Natural killer cell (primary cell): ENCODE measurements around the gene COX4I1. TPM values are rescaled to one million over a fixed set of nuclear protein-coding genes. Genes with fewer than 3 reads are reported as not detected.

Experiments used
- ATAC-seq, 3 donors: fragments of 150-1000 bp in 2 of 3; fragments of 200-7000 bp in 1 of 3; cut with Tn5 transposase; 1 replicate in 1 of 3; 2 replicates in 2 of 3; pipeline ENCODE4 v1.10.0; 2021; ENCODE audit warnings: mild to moderate bottlenecking in 2 of 3, moderate library complexity in 2 of 3
- DNase-seq, 2 donors: peaks; one replicate each; pipeline versions ENCODE4 v3.0.0 to v3.0.0-alpha.2; 2013 to 2021; ENCODE audit warnings: mixed read lengths in 1 of 2
- H3K27ac ChIP-seq: one replicate; pipeline ENCODE4 v1.5.1; 2013; ENCODE audit warnings: mild to moderate bottlenecking, low read length
- H3K27me3 ChIP-seq: one replicate; pipeline ENCODE4 v1.6.1; 2013; ENCODE audit warnings: low read length; ENCODE audit not compliant: control insufficient read depth, insufficient read depth
- H3K36me3 ChIP-seq: one replicate; pipeline ENCODE4 v1.6.1; 2013; ENCODE audit warnings: low read length; ENCODE audit not compliant: control insufficient read depth, insufficient read depth
- H3K4me1 ChIP-seq: one replicate; pipeline ENCODE4 v1.6.1; 2013; ENCODE audit warnings: low read length; ENCODE audit not compliant: control insufficient read depth, insufficient read depth
- H3K4me3 ChIP-seq: one replicate; pipeline ENCODE4 v1.5.1; 2013; ENCODE audit warnings: low read length
- H3K9me3 ChIP-seq: one replicate; pipeline ENCODE4 v1.6.1; 2013; ENCODE audit warnings: low read length; ENCODE audit not compliant: control insufficient read depth, insufficient read depth
- H3K27ac Mint-ChIP-seq, 2 donors: one replicate each; pipeline ENCODE4 v1.8.0; 2022; ENCODE audit warnings: mild to moderate bottlenecking in 2 of 2, mixed read lengths in 2 of 2, moderate library complexity in 1 of 2
- H3K27me3 Mint-ChIP-seq, 2 donors: one replicate each; pipeline ENCODE4 v1.8.0; 2022; ENCODE audit warnings: low read depth in 2 of 2, mixed read lengths in 2 of 2
- H3K36me3 Mint-ChIP-seq: one replicate; pipeline ENCODE4 v1.8.0; 2022; ENCODE audit warnings: mixed read lengths
- H3K4me1 Mint-ChIP-seq, 2 donors: one replicate each; pipeline ENCODE4 v1.8.0; 2022; ENCODE audit warnings: mixed read lengths in 2 of 2
- H3K4me3 Mint-ChIP-seq: one replicate; pipeline ENCODE4 v1.8.0; 2022; ENCODE audit warnings: mild to moderate bottlenecking, moderate library complexity, mixed read lengths
- H3K9me3 Mint-ChIP-seq, 2 donors: one replicate each; pipeline ENCODE4 v1.8.0; 2022; ENCODE audit warnings: mixed read lengths in 2 of 2
- CTCF ChIP-seq: fragments of 200-600 bp; IDR thresholded peaks from one replicate; pipeline ENCODE4 v1.8.0; 2022; ENCODE audit warnings: antibody characterized with exemption
- WGBS: methylation state at CpG from one replicate; pipeline ENCODE4 v1.1.7; 2013; ENCODE audit warnings: missing lambda C conversion rate; ENCODE audit not compliant: insufficient coverage; 5-methylcytosine and 5-hydroxymethylcytosine counted together
- intact Hi-C: fragments of 100-400 bp; cut with micrococcal nuclease; formaldehyde crosslinking; loops from one replicate; pipeline ENCODE4 v1.14.2; 2022
- total RNA-seq, 4 donors: library from RNA; stranded (reverse); fragments of 120-200 nt in 1 of 4; gene quantifications; one replicate each; pipeline versions ENCODE4 v1.2.3 to v1.2.4, GENCODE V29; 2013 to 2022

The COX4I1 gene
- total RNA-seq, 3 donors from 2014 or later (not counting 1 experiment from before 2014, with no cell fraction given) = 338 to 422 (median 410) TPM

- peaks cover 17 to 23% of the 10 kb centered on the region in 2 donors for H3K27me3 Mint-ChIP-seq
- intact Hi-C loops = no loop called here
- no peak for DNase-seq
- H3K4me3 Mint-ChIP-seq = no peak overlapping the region
- Histone ChIP-seq H3K27me3 (no peaks in the 10 kb centered on the region), H3K9me3 (no peaks in the 10 kb centered on the region), H3K4me1 (peaks cover 20% of the 10 kb centered on the region), H3K27ac (no peak overlapping the region), H3K36me3 (no peaks in the 10 kb centered on the region), H3K4me3 (no peak overlapping the region)
- TF ChIP-seq CTCF = no peak
- no peak for ATAC-seq
- H3K4me1 Mint-ChIP-seq = peaks cover 25 to 26% of the 10 kb centered on the region in 2 donors
- H3K9me3 Mint-ChIP-seq = no peaks in the 10 kb centered on the region
- H3K27ac Mint-ChIP-seq = peak overlapping the region in 1 of 2 donors; percentile 70
- H3K36me3 Mint-ChIP-seq = no peaks in the 10 kb centered on the region
Observed at GRCh38 chr16:85844169-85844481, 44.6 kb downstream of the COX4I1 start.

GRCh38 chr16:85844786-85845185 is 45.3 kb downstream of the COX4I1 start:
- H3K4me1 Mint-ChIP-seq = peaks cover 25 to 26% of the 10 kb centered on the region in 2 donors
- peak overlapping the region in 1 of 2 donors; percentile 70 for H3K27ac Mint-ChIP-seq
- Histone ChIP-seq H3K4me3 (no peak overlapping the region), H3K36me3 (no peaks in the 10 kb centered on the region), H3K4me1 (peaks cover 14% of the 10 kb centered on the region), H3K27me3 (no peaks in the 10 kb centered on the region), H3K27ac (no peak overlapping the region), H3K9me3 (no peaks in the 10 kb centered on the region)
- DNase-seq (no peak), ATAC-seq (peak; percentile 73 to 92 (median 82))
- no peaks in the 10 kb centered on the region for H3K9me3 Mint-ChIP-seq
- intact Hi-C loops = no loop called here
- H3K36me3 Mint-ChIP-seq = no peaks in the 10 kb centered on the region
- WGBS = 17% methylated on average over 15 of the region's 15 CpGs
- H3K4me3 Mint-ChIP-seq = peak overlapping the region; percentile 29
- H3K27me3 Mint-ChIP-seq = peaks cover 17 to 20% of the 10 kb centered on the region in 2 donors
- no peak for TF ChIP-seq CTCF

- Mint-ChIP-seq H3K36me3 (no peaks in the 10 kb centered on the region), H3K27ac (peak overlapping the region in 1 of 2 donors; percentile 70), H3K4me1 (peaks cover 25 to 26% of the 10 kb centered on the region in 2 donors), H3K27me3 (peaks cover 17% of the 10 kb centered on the region in 2 donors), H3K4me3 (no peak overlapping the region), H3K9me3 (no peaks in the 10 kb centered on the region)
- ATAC-seq (no peak), DNase-seq (no peak)
- intact Hi-C loops = no loop called here
- Histone ChIP-seq H3K4me1 (peaks cover 11% of the 10 kb centered on the region), H3K27me3 (no peaks in the 10 kb centered on the region), H3K27ac (no peak overlapping the region), H3K9me3 (no peaks in the 10 kb centered on the region), H3K36me3 (no peaks in the 10 kb centered on the region), H3K4me3 (no peak overlapping the region)
- TF ChIP-seq CTCF = no peak
- WGBS = 86% methylated on average over 20 of the region's 20 CpGs
Observed at GRCh38 chr16:85845266-85845665, 45.8 kb downstream of the COX4I1 start.

- H3K36me3 Mint-ChIP-seq = no peaks in the 10 kb centered on the region
- peaks cover 17 to 20% of the 10 kb centered on the region in 2 donors for H3K27me3 Mint-ChIP-seq
- peaks cover 11% of the 10 kb centered on the region for H3K4me1 ChIP-seq
- no peak for ATAC-seq
- H3K9me3 Mint-ChIP-seq = no peaks in the 10 kb centered on the region
- intact Hi-C loops = no loop called here
- no peak overlapping the region for H3K27ac ChIP-seq
- 90% methylated on average over 9 of the region's 9 CpGs for WGBS
- no peaks in the 10 kb centered on the region for H3K27me3 ChIP-seq
- no peak overlapping the region for H3K4me3 Mint-ChIP-seq
- no peaks in the 10 kb centered on the region for H3K36me3 ChIP-seq
- peaks cover 25 to 26% of the 10 kb centered on the region in 2 donors for H3K4me1 Mint-ChIP-seq
- DNase-seq = no peak
- no peak overlapping the region for H3K4me3 ChIP-seq
- H3K9me3 ChIP-seq = no peaks in the 10 kb centered on the region
- no peak for TF ChIP-seq CTCF
- H3K27ac Mint-ChIP-seq = no peak overlapping the region
Observed at GRCh38 chr16:85846461-85846860, 47.0 kb downstream of the COX4I1 start.
